Kidney glomerular epithelial cell (primary cell): ENCODE measurements around the gene JMY.

ENCODE experiments used
- DNase-seq: peaks from one replicate; lab custom pipeline; 2025; lab: John Stamatoyannopoulos, UW

Gene JMY

GRCh38 chr5:79235634-79236361, at the start of gene JMY:
TSS of gene JMY (plus strand) at chr5:79236131. CDS start at chr5:79236651, 520 bp downstream.
- DNase-seq = peak; percentile 61

GRCh38 chr5:79186455-79186854, 49.5 kb upstream of the JMY start:
- DNase-seq = no peak

- no peak for DNase-seq
Measured at GRCh38 chr5:79189439-79190234, 46.3 kb upstream of the JMY start.

- DNase-seq = no peak
Measured at GRCh38 chr5:79190235-79190529, 45.7 kb upstream of the JMY start.

DNA sequence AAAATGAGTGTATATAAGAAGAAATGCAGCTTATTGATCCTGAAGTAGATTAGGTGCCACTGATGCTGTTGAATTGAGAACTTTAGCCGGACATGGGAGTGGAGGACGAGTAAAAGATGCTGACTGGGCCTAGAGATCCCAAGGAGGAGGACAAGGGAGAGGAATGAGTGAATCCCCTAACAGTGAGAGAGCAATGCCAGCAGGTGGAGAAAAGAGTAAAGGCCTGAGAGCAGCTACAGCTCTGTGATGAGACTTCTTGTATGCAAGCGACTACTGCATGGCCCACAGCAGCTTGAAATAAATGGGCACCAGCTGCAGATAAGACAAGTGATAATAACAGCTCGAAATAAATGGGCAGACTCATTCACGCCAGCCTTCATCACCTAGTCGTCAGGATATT, 44.5 kb upstream of the JMY start:
- no peak for DNase-seq

DNA sequence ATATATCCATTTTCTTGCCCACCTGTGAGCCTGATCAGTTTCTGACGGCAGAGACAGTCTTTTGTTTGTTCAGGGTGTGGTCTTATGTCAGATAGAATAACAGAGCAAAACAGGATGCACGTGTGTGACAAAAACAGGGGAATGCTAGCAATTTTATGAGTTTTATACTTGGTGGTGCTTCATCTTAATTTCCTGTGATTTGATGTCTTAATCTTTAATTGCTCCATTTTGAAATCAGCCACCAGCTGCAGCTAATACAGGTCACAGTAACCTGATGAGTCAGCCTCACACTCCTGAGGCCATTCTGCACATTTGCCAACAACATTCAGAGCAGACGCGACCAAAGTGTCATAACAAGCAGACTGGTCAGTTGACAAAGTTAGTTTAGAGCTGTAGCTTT, 42.3 kb upstream of the JMY start:
- DNase-seq = no peak

DNA sequence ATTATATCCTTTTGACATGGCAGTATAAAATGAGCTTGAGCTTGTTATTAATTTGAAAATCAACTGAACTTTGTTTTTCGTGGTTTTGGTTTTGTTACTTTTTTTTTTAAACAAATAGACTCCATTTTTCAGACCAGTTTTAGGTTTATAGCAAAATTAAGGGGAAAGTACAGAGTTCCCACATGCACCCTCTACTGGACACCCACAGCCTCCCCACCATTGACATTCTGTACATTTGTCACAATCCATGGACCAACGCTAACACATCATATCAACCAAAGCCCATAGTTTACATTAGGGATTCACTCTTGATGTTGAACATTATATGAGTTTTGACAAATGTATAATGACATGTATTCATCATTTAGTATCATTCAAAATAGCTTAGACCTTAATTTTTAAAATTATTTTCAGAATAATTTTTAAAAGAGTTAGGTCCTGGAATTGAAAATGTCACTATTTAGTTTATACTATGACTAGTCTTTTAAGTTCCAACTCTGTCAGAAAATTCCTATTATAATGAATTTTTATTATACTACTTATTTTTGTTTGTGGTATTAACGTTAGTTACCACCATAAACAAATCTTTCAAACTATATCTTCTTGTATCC, 35.3 kb upstream of the JMY start:
- DNase-seq = no peak

GRCh38 chr5:79201206-79201605, 34.7 kb upstream of the JMY start:
- DNase-seq = no peak

- DNase-seq = peak; percentile 64
Measured at GRCh38 chr5:79202076-79202475, 33.9 kb upstream of the JMY start.

DNA sequence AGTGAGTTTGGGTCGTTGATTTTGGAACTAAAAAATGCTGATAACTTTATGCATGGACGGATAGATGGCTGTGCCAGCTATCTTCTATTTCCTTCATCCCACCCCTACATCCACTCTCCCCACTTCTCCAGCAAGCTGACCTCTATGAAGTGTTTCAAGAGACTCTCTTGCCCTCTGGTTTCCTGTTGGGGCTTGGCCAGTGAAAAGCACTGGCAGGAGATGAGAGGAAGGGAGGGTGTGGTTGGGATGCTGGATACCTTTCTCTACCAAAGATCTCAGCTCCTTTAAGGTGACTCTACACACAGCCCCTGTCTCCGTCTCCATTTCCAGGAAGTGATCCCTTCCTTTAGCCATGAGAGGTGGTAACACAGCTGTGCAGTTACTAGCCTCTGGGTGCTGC, 30.0 kb upstream of the JMY start:
- no peak for DNase-seq

- DNase-seq = no peak
Measured at GRCh38 chr5:79206541-79206940, 29.4 kb upstream of the JMY start.

DNA sequence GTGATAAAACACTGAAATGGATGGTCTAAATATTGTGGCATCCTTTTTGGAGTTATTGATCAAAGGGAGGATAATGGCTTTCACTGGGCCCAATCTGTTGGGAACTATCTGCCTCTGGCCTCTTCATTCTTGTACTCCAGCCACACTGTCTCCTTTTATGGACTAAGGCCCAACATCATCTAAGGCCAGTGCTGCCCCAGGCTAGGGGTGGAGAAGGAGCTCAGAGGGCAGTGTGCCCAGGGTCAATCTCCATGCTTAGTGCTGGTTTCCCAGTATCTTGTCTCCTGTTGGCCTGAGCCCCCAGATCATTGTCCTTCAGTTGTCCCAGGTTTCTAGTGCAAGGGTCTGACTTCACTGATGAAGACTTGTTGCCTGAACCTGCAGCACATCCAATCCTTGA, 26.4 kb upstream of the JMY start:
- DNase-seq = no peak

GRCh38 chr5:79224286-79224984, 11.5 kb upstream of the JMY start:
- no peak for DNase-seq

DNA sequence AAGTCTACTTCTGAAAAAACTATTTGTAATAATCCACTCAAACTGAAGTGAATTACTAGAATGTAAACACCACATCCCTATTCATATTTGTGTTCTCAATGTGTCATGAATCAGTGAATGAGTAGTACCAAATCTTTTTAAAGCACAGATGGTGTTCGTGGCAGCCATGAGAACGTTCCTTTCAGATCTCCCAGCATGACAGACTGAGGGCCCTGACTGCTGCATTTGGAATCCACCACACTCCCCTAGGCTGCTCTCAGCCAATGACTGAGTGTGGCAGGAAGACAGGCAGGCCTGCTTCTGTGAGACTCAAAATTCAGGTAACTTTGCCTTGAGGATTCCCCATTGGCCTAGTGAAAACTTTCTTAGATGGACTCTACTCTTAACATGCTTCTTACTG, 10.9 kb upstream of the JMY start:
- no peak for DNase-seq

DNA sequence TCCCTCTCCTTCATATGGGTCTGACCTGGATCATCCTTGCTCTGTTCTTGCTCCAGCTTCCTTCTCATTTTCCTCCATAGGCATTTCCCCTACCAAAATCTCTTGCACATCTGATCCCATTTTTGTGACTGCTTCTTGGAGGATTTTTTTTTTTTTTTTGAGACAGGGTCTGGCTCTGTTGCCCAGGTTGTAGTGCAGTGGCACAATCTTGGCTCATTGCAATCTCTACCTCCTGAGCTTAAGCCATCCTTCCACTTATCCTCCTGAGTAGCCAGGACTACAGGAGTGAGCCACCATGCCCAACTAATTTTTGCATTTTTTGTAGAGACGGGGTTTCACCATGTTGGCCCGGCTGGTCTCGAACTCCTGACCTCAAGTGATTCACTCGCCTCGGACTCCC, 10.5 kb upstream of the JMY start:
- DNase-seq = no peak

GRCh38 chr5:79227484-79228025, 8.4 kb upstream of the JMY start:
- DNase-seq = no peak

- no peak for DNase-seq
Measured at GRCh38 chr5:79229357-79230174, 6.4 kb upstream of the JMY start.

DNA sequence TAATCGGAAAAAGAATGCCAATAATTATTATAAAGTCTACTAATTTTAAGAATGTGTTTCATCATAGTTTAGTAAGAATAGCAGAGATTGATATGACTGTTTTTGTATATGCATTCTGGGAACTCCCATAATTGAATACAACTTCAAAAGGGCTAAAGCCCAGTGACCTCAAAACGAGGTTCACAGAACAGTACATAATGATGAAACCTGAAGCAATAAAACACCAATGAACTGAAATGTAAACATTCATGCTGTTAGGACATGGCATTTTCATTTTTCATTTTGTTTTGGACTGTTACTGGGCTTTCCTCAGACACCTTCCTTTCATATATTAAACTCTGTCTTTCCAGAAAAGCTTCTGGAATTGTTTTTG, 684 bp upstream of the JMY start:
- DNase-seq = no peak

- DNase-seq = peak; percentile 47
Measured at GRCh38 chr5:79236362-79236969, 535 bp downstream of the JMY start.

GRCh38 chr5:79236970-79237739, 1.2 kb downstream of the JMY start:
- peak; percentile 51 for DNase-seq
